ENCODE results near the gene IFT22.

IFT22 gene

DNA sequence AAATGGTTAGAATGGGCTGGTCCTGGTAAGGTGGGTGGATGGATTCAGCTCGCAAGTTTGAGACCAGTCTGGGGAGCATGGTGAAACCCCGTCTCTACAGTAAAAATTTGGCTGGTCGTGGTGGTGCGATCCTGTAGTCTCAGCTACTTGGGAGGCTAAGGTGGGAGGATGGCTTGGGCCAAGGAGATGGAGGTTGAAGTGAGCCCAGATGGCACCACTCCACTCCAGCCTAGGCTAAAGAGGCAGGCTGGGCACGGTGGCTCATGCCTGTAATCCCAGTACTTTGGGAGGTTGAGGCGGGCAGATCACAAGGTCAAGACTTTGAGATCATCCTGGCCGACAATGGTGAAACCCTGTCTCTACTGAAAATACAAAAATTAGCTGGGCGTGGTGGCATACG lies 15.3 kb downstream of the IFT22 start:
- TF ChIP-seq TCF12 (IDR thresholded peaks at IDR 0.05; ENCODE audit: low read depth) = no peak
- TF ChIP-seq, protein P1, sequence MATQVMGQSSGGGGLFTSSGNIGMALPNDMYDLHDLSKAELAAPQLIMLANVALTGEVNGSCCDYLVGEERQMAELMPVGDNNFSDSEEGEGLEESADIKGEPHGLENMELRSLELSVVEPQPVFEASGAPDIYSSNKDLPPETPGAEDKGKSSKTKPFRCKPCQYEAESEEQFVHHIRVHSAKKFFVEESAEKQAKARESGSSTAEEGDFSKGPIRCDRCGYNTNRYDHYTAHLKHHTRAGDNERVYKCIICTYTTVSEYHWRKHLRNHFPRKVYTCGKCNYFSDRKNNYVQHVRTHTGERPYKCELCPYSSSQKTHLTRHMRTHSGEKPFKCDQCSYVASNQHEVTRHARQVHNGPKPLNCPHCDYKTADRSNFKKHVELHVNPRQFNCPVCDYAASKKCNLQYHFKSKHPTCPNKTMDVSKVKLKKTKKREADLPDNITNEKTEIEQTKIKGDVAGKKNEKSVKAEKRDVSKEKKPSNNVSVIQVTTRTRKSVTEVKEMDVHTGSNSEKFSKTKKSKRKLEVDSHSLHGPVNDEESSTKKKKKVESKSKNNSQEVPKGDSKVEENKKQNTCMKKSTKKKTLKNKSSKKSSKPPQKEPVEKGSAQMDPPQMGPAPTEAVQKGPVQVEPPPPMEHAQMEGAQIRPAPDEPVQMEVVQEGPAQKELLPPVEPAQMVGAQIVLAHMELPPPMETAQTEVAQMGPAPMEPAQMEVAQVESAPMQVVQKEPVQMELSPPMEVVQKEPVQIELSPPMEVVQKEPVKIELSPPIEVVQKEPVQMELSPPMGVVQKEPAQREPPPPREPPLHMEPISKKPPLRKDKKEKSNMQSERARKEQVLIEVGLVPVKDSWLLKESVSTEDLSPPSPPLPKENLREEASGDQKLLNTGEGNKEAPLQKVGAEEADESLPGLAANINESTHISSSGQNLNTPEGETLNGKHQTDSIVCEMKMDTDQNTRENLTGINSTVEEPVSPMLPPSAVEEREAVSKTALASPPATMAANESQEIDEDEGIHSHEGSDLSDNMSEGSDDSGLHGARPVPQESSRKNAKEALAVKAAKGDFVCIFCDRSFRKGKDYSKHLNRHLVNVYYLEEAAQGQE (IDR thresholded peaks at IDR 0.05; ENCODE audit: low read depth) = no peak
- TF ChIP-seq YY1 (IDR thresholded peaks at IDR 0.05; ENCODE audit: low read depth) = no peak

DNA sequence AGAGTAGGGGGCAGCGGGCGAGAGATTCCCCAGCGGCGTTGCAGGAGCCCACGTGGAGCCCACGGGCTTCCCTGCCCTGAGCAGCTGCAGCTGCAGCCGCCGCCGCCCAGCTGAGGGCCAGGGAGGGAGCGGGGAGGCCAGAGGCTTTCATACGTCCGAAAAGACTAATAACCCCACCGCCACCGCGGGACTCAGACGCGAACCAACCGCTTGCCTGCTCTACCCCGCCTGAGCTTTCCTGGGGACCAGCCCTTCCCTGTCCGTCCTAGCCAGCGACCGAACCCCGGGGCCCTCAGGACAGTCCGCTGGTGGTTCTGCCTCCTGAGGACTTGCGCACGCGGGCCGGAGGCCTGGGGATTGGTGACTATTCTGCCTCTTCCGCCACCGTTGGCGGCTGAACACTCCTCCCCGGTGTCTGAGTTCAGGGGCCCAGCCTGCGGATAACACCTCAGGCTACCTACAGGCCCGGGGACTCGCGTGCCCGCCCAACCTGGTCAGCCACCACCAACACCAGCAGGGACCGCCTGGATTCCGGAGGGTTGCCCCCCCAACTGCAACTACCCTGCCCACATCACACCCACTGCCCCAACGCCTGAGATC lies 18.4 kb downstream of the IFT22 start:
- TF ChIP-seq YY1 (IDR thresholded peaks at IDR 0.05; ENCODE audit: low read depth) = no peak
- no peak for TF ChIP-seq RAD21 (IDR thresholded peaks at IDR 0.05; ENCODE audit: low read depth)
- no peak for TF ChIP-seq NFIC (IDR thresholded peaks at IDR 0.05)
- TF ChIP-seq TEAD4 (IDR thresholded peaks at IDR 0.05) = no peak
- TF ChIP-seq TAF1 (IDR thresholded peaks at IDR 0.05; ENCODE audit: low read depth) = no peak
- no peak for TF ChIP-seq EGR1 (IDR thresholded peaks at IDR 0.05)
- TF ChIP-seq, protein P2, sequence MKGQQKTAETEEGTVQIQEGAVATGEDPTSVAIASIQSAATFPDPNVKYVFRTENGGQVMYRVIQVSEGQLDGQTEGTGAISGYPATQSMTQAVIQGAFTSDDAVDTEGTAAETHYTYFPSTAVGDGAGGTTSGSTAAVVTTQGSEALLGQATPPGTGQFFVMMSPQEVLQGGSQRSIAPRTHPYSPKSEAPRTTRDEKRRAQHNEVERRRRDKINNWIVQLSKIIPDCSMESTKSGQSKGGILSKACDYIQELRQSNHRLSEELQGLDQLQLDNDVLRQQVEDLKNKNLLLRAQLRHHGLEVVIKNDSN (IDR thresholded peaks at IDR 0.05) = no peak
- TF ChIP-seq, protein P3, sequence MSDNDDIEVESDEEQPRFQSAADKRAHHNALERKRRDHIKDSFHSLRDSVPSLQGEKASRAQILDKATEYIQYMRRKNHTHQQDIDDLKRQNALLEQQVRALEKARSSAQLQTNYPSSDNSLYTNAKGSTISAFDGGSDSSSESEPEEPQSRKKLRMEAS (IDR thresholded peaks at IDR 0.05) = no peak
- TF ChIP-seq, protein P1 (IDR thresholded peaks at IDR 0.05; ENCODE audit: low read depth) = no peak

DNA sequence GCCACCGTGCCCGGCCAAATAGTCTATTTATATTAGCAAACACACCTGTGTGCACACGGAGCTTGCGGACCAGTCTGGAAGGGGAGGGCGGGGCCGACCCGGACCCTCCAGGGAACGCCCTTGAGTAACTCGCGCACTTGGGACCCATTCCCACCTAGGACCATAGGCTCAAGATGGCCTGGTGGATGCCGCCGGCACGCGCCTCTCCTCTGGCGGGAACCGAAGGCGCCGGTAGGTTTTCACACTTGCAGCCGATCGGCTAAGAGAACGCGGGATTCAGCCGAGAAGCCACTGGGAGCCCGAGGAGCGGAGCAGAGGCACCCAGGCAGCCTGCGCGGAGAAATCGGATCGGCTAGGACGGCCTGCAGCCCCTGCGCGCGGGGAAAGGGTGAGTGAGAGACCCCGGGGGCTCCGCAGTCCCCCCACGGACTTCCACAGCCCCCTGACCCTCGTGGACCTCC lies 18.9 kb downstream of the IFT22 start:
- no peak for TF ChIP-seq YY1 (IDR thresholded peaks at IDR 0.05; ENCODE audit: low read depth)
- no peak for TF ChIP-seq CEBPB (IDR thresholded peaks at IDR 0.05)
- TF ChIP-seq TAF1 (IDR thresholded peaks at IDR 0.05; ENCODE audit: low read depth) = no peak
- TF ChIP-seq TCF12 (IDR thresholded peaks at IDR 0.05; ENCODE audit: low read depth) = no peak
- no peak for TF ChIP-seq NFIC (IDR thresholded peaks at IDR 0.05)
- TF ChIP-seq, protein P3 (IDR thresholded peaks at IDR 0.05) = no peak
- no peak for TF ChIP-seq CREB1 (IDR thresholded peaks at IDR 0.05; ENCODE audit: low read depth)
- TF ChIP-seq, protein P1 (IDR thresholded peaks at IDR 0.05; ENCODE audit: low read depth) = no peak
- no peak for TF ChIP-seq EP300 (IDR thresholded peaks at IDR 0.05; ENCODE audit: borderline replicate concordance)
- no peak for TF ChIP-seq FOXM1 (IDR thresholded peaks at IDR 0.05; ENCODE audit: borderline replicate concordance, low read depth)
- TF ChIP-seq, protein P2 (IDR thresholded peaks at IDR 0.05) = no peak
- TF ChIP-seq RAD21 (IDR thresholded peaks at IDR 0.05; ENCODE audit: low read depth) = no peak
- TF ChIP-seq TEAD4 (IDR thresholded peaks at IDR 0.05) = no peak
- no peak for TF ChIP-seq ZBTB7A (IDR thresholded peaks at IDR 0.05; ENCODE audit: low read depth)
- no peak for TF ChIP-seq EGR1 (IDR thresholded peaks at IDR 0.05)

DNA sequence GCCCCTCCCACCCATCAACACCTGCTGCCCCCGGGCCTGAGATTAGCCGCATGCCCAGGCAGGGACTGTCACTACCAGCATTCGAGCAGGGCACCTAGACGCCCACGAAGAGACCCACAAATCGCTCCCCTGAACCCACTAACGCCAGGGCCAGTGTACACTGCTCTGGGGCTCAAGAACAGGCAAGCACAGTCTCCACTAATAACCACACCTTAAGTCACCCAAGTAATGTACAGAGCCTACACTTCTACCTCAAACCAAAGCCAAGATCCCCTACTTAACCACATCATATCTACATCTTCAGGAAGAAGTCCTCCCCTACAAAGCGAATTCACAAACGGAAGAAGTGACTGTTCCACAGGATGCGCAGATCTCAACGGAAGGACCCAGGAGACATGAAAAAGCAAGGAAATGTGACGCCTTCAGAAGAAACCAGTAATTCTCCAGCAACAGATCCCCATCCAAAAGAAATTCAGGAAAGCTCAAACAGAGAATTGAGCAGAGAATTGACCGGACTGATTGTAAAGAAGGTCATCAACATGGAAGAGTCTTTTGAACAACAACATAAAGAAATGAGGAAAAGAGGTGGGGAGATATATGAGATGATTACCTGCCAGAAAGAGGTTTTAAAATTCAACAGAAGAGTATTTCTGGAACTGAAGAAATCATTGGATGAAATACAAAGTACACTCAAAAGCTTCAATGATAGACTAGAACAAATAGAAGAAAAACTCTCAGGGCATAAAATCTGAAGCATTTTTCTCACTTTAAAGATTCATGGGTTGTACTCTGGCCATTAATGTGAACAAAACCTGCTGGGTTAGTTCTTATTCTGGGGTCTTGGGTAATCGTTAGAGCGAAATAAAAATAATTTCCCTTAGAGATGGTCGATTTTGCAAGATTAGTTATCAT lies 20.9 kb downstream of the IFT22 start:
- no peak for TF ChIP-seq CREB1 (IDR thresholded peaks at IDR 0.05; ENCODE audit: low read depth)
- no peak for TF ChIP-seq TCF12 (IDR thresholded peaks at IDR 0.05; ENCODE audit: low read depth)
- no peak for TF ChIP-seq EP300 (IDR thresholded peaks at IDR 0.05; ENCODE audit: borderline replicate concordance)
- TF ChIP-seq, protein P2 (IDR thresholded peaks at IDR 0.05) = no peak
- TF ChIP-seq YY1 (IDR thresholded peaks at IDR 0.05; ENCODE audit: low read depth) = no peak

All from Ishikawa (cell line).